RWPE1 (cell line): ENCODE data around the gene INSR.

Source experiments
- CTCF ChIA-PET: fragments of 350-600 bp; sonication (Branson Sonifier 250); formaldehyde crosslinking; extraction: SDS; loops from one replicate; lab custom pipeline; 2021; lab: Yijun Ruan, JAX
- POLR2A ChIA-PET: fragments of 400-600 bp; formaldehyde crosslinking; extraction: SDS; loops from one replicate; lab custom pipeline; 2020; ENCODE audit warnings: antibody characterized with exemption; ENCODE audit not compliant: low non-redundant PET; lab: Yijun Ruan, JAX
- DNase-seq: peaks from one replicate; pipeline ENCODE4 v3.0.0; 2012; ENCODE audit warnings: low spot score
- H3K27ac ChIP-seq: fragments of 450-650 bp; 2 replicates; pipeline ENCODE4 v1.5.1; 2017
- TF ChIP-seq, protein P1 (sequence below): fragments of 450-650 bp; conservative IDR thresholded peaks from 2 replicates; pipeline ENCODE4 v1.5.1; 2017; ENCODE audit warnings: low read depth, mild to moderate bottlenecking

INSR gene

GRCh38 chr19:7333198-7334118 is 39.2 kb upstream of the INSR start:
- POLR2A ChIA-PET: interaction anchor here (0.5 to 0.7 kb wide), 2 partner anchors 22 to 108 kb away, joined by 3 to 11 read pairs; no protein-coding TSS in a partner anchor
- no peak overlapping the region for H3K27ac ChIP-seq
- no peak for DNase-seq
- TF ChIP-seq, protein P1, sequence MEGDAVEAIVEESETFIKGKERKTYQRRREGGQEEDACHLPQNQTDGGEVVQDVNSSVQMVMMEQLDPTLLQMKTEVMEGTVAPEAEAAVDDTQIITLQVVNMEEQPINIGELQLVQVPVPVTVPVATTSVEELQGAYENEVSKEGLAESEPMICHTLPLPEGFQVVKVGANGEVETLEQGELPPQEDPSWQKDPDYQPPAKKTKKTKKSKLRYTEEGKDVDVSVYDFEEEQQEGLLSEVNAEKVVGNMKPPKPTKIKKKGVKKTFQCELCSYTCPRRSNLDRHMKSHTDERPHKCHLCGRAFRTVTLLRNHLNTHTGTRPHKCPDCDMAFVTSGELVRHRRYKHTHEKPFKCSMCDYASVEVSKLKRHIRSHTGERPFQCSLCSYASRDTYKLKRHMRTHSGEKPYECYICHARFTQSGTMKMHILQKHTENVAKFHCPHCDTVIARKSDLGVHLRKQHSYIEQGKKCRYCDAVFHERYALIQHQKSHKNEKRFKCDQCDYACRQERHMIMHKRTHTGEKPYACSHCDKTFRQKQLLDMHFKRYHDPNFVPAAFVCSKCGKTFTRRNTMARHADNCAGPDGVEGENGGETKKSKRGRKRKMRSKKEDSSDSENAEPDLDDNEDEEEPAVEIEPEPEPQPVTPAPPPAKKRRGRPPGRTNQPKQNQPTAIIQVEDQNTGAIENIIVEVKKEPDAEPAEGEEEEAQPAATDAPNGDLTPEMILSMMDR: no peak
- CTCF ChIA-PET: no interaction called here

DNA sequence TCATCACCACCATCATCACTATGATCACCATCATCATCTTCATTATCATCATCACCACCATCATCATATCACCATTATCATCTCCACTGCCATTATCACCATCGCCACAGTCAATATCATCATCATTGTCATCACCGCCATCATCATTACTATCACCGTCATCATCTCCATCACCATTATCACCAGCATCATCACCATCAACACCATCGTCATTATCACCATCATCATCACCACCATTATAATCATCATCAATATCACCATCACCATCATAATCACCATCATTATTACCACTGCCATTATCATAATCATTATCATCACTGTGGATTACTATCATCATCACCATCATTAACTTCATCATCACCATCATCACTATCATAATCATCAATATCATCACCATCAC is 37.2 kb upstream of the INSR start:
- DNase-seq: no peak
- TF ChIP-seq, protein P1: no peak
- POLR2A ChIA-PET: no interaction called here
- CTCF ChIA-PET: no interaction called here
- no peak overlapping the region for H3K27ac ChIP-seq

- DNase-seq: no peak
- ChIA-PET POLR2A (no interaction called here), CTCF (interaction anchor here (0.6 kb wide), 1 partner anchor 666 kb away, joined by 3 read pairs; no protein-coding TSS in a partner anchor)
- TF ChIP-seq, protein P1: no peak
- H3K27ac ChIP-seq: no peak overlapping the region
Measured at GRCh38 chr19:7328647-7329046, 34.4 kb upstream of the INSR start.

- no peak overlapping the region for H3K27ac ChIP-seq
- ChIA-PET POLR2A (no interaction called here), CTCF (no interaction called here)
- no peak for DNase-seq
- TF ChIP-seq, protein P1: no peak
Measured at GRCh38 chr19:7327802-7328201, 33.6 kb upstream of the INSR start.

GRCh38 chr19:7326105-7326877 is 32.1 kb upstream of the INSR start:
- TF ChIP-seq, protein P1: peak; percentile 36
- CTCF ChIA-PET: interaction anchor here (0.6 to 0.8 kb wide), 3 partner anchors 19 to 449 kb away, joined by 4 to 6 read pairs (median 4); no protein-coding TSS in a partner anchor
- POLR2A ChIA-PET: no interaction called here
- DNase-seq: no peak
- no peak overlapping the region for H3K27ac ChIP-seq

GRCh38 chr19:7318176-7318575 is 24.0 kb upstream of the INSR start:
- CTCF ChIA-PET: no interaction called here
- POLR2A ChIA-PET: no interaction called here
- no peak overlapping the region for H3K27ac ChIP-seq
- DNase-seq: no peak
- TF ChIP-seq, protein P1: no peak
